Adrenal gland (tissue), 12 donors: ENCODE results near the gene RILP. TPM values are rescaled to one million over a fixed set of nuclear protein-coding genes. Genes with fewer than 3 reads are reported as not detected.
A peak's percentile ranks its signal among the peaks of the same experiment; 100 is the strongest.

Experiments
- DNase-seq, 7 donors: peaks; one replicate each; pipeline ENCODE4 v3.0.0-alpha.2; 2019 to 2020
- H3K27ac ChIP-seq, 5 donors: fragments of 200-600 bp; sonication (generic) in 4 of 5; 1 replicate in 3 of 5; 2 replicates in 2 of 5; pipeline versions ENCODE4 v1.5.1 to v1.8.0; 2016 to 2020; ENCODE audit warnings: mild to moderate bottlenecking in 1 of 5
- H3K27me3 ChIP-seq: fragments of 200-600 bp; 2 replicates; pipeline ENCODE4 v1.8.0; 2021
- H3K36me3 ChIP-seq, 2 donors: fragments of 200-600 bp; replicated peaks in 1 of 2; 1 replicate in 1 of 2; 2 replicates in 1 of 2; pipeline versions ENCODE4 v1.5.1 to v1.8.0; 2018 to 2022
- H3K4me1 ChIP-seq, 2 donors: fragments of 200-600 bp; replicated peaks in 1 of 2; 1 replicate in 1 of 2; 2 replicates in 1 of 2; pipeline versions ENCODE4 v1.5.1 to v1.8.0; 2018 to 2021
- H3K4me3 ChIP-seq, 4 donors: fragments of 200-600 bp; sonication (generic) in 3 of 4; one replicate each; pipeline ENCODE4 v1.5.1; 2016 to 2018
- H3K9me3 ChIP-seq, 3 donors: fragments of 200-600 bp; sonication (generic) in 1 of 3; replicated peaks in 1 of 3; 1 replicate in 2 of 3; 2 replicates in 1 of 3; pipeline versions ENCODE4 v1.5.1 to v1.8.0; 2016 to 2021
- CTCF ChIP-seq, 6 experiments: fragments of 450-650 bp in 4 of 6; fragments of 200-600 bp in 2 of 6; sonication (generic) in 1 of 6; IDR thresholded peaks; 1 replicate in 5 of 6; 2 replicates in 1 of 6; pipeline versions ENCODE4 v1.5.1 to v1.8.0; 2016 to 2021; ENCODE audit warnings: antibody characterized with exemption in 6 of 6, mild to moderate bottlenecking in 2 of 6, moderate library complexity in 1 of 6
- POLR2A ChIP-seq, 2 donors: fragments of 450-650 bp; IDR thresholded peaks; one replicate each; pipeline ENCODE4 v1.6.1; 2017; ENCODE audit warnings: antibody characterized with exemption in 2 of 2, mild to moderate bottlenecking in 2 of 2, moderate library complexity in 1 of 2
- WGBS, 4 donors: extraction: QIAGEN DNeasy Blood & Tissue Kit in 2 of 4; methylation state at CpG; one replicate each; pipeline versions ENCODE4 v1.1.5 to v1.1.7; 2013 to 2017; 5-methylcytosine and 5-hydroxymethylcytosine counted together
- intact Hi-C, 2 donors: fragments of 100-400 bp; cut with DNase I; formaldehyde crosslinking; loops; one replicate each; pipeline versions ENCODE4 v1.14.1 to v1.15.0; 2022 to 2023
- polyA plus RNA-seq, 3 donors: library from polyadenylated mRNA; stranded (reverse); fragments of 200-250 nt in 2 of 3; fragments of 350-450 nt in 1 of 3; fragmentation: Illumina TruSeq in 1 of 3; extraction: RNeasy Lipid Tissue Mini Kit (QIAGEN cat#74804) in 1 of 3; gene quantifications; one replicate each; pipeline ENCODE4 v1.2.3, GENCODE V29; 2013 to 2014
- total RNA-seq, 9 donors: library from RNA; depleted of rRNA in 4 of 9; stranded (reverse); fragments of >200 nt in 4 of 9; fragments of 120-200 nt in 1 of 9; fragmentation: NEBNext Ultra II Directional in 1 of 9; extraction: Animal tissue kit (Norgen Biotek cat#: 25700) in 1 of 9; gene quantifications; one replicate each; pipeline versions ENCODE4 v1.1.0 to v1.2.4, GENCODE V29; 2013 to 2023
- donor health status: healthy with polysubstance abuse.
- donor health status: Bipolar disorder and iron deficiency.
- donor health status: DM: yes; HTN: yes; CAD: no.
- donor health status: DM: no; HTN: no; CAD: no.
- donor health status: DM: no; HTN: no; CAD: no.
- donor health status: DM: yes; HTN: yes; CAD: no.

RILP gene
- total and polyA plus RNA-seq, 12 donors, result 13.8 to 78.3 (median 39.2) TPM

- Histone ChIP-seq H3K27me3 (no peaks in the 10 kb centered on the region), H3K36me3 (peaks cover 0 to under 1% of the 10 kb centered on the region in 2 donors), H3K9me3 (no peaks in the 10 kb centered on the region), H3K27ac (peak overlapping the region; percentile 23 to 83 (median 54)), H3K4me1 (peaks cover 0 to 11% of the 10 kb centered on the region in 2 donors), H3K4me3 (peak overlapping the region in 1 of 4 donors; percentile 5)
- TF ChIP-seq POLR2A (IDR thresholded peaks at IDR 0.05), result peak in 1 of 2 donors; percentile 36
- TF ChIP-seq CTCF (IDR thresholded peaks at IDR 0.05), result peak in 4 of 6 experiments; percentile 5 to 19 (median 14)
- intact Hi-C loops, result no loop called here
- 20 to 52% (median 30%) methylated on average over 14 to 20 of the region's 20 CpGs for WGBS, 4 donors
- DNase-seq, result peak; percentile 56 to 82 (median 79)
Observed at GRCh38 chr17:1617620-1618174, 32.0 kb downstream of the RILP start.

- Histone ChIP-seq H3K36me3 (peaks cover 0 to 6% of the 10 kb centered on the region in 2 donors), H3K27ac (no peak overlapping the region), H3K9me3 (no peaks in the 10 kb centered on the region), H3K4me1 (peaks cover 0 to 16% of the 10 kb centered on the region in 2 donors), H3K4me3 (no peak overlapping the region), H3K27me3 (no peaks in the 10 kb centered on the region)
- TF ChIP-seq CTCF (IDR thresholded peaks at IDR 0.05) (no peak), POLR2A (IDR thresholded peaks at IDR 0.05) (no peak)
- DNase-seq, result no peak
- intact Hi-C loops, result no loop called here
- WGBS, 4 donors, result 86 to 95% (median 88%) methylated on average over 12 to 13 of the region's 13 CpGs
Observed at GRCh38 chr17:1616101-1616500, 33.6 kb downstream of the RILP start.

- peak overlapping the region in 3 of 5 donors; percentile 32 to 69 (median 36) for H3K27ac ChIP-seq
- no peaks in the 10 kb centered on the region for H3K27me3 ChIP-seq
- H3K4me1 ChIP-seq, result peaks cover 0 to 12% of the 10 kb centered on the region in 2 donors
- WGBS, 4 donors, result 64 to 74% (median 71%) methylated on average over 14 to 16 of the region's 16 CpGs
- intact Hi-C loops, result no loop called here
- peaks cover 0 to 6% of the 10 kb centered on the region in 2 donors for H3K36me3 ChIP-seq
- H3K4me3 ChIP-seq, result no peak overlapping the region
- peak in 1 of 7 donors; percentile 39 for DNase-seq
- no peak for TF ChIP-seq CTCF (IDR thresholded peaks at IDR 0.05)
- no peak for TF ChIP-seq POLR2A (IDR thresholded peaks at IDR 0.05)
- no peaks in the 10 kb centered on the region for H3K9me3 ChIP-seq
Observed at GRCh38 chr17:1612400-1612799, 37.3 kb downstream of the RILP start.

GRCh38 chr17:1611715-1612114, 38.0 kb downstream of the RILP start:
- DNase-seq, result peak in 1 of 7 donors; percentile 33
- Histone ChIP-seq H3K36me3 (peaks cover 0 to 6% of the 10 kb centered on the region in 2 donors), H3K9me3 (no peaks in the 10 kb centered on the region), H3K4me3 (no peak overlapping the region), H3K4me1 (peaks cover 0 to 12% of the 10 kb centered on the region in 2 donors), H3K27ac (peak overlapping the region in 3 of 5 donors; percentile 32 to 69 (median 36)), H3K27me3 (no peaks in the 10 kb centered on the region)
- WGBS, 4 donors, result 77 to 88% (median 80%) methylated on average over 10 of the region's 10 CpGs
- intact Hi-C loops, result no loop called here
- TF ChIP-seq POLR2A (IDR thresholded peaks at IDR 0.05) (no peak), CTCF (IDR thresholded peaks at IDR 0.05) (no peak)
